CD8-positive, alpha-beta memory T cell (primary cell): ENCODE results near the gene SLC7A7. TPM values are rescaled to one million over a fixed set of nuclear protein-coding genes. Genes with fewer than 3 reads are reported as not detected.

Experiments
- CTCF ChIA-PET: fragments of 350-600 bp; sonication (Branson Sonifier 250); formaldehyde crosslinking; loops from one replicate; lab custom pipeline; 2021; ENCODE audit warnings: antibody characterized with exemption; lab: Charles Lee
- POLR2A ChIA-PET: fragments of 350-600 bp; sonication (Branson Sonifier 250); formaldehyde crosslinking; loops from one replicate; lab custom pipeline; 2021; ENCODE audit warnings: antibody characterized with exemption; lab: Charles Lee
- DNase-seq, 5 donors: peaks; one replicate each; pipeline versions ENCODE4 v3.0.0 to v3.0.0-alpha.2; 2020 to 2022; ENCODE audit warnings: mixed read lengths in 1 of 5
- H3K27ac ChIP-seq: one replicate; pipeline ENCODE4 v1.7.0; 2013; ENCODE audit warnings: low read depth, mild to moderate bottlenecking, low read length, moderate library complexity
- H3K27me3 ChIP-seq: 2 replicates; pipeline ENCODE4 v1.7.0; 2013; ENCODE audit warnings: low read length, mild to moderate bottlenecking; ENCODE audit not compliant: insufficient read depth, poor library complexity, severe bottlenecking
- H3K36me3 ChIP-seq: 2 replicates; pipeline ENCODE4 v1.7.0; 2013; ENCODE audit warnings: mild to moderate bottlenecking, low read length, moderate library complexity; ENCODE audit not compliant: insufficient read depth
- H3K4me1 ChIP-seq: 2 replicates; pipeline ENCODE4 v1.7.0; 2013; ENCODE audit warnings: mild to moderate bottlenecking, low read length, moderate library complexity; ENCODE audit not compliant: insufficient read depth
- H3K4me3 ChIP-seq: 2 replicates; pipeline ENCODE4 v1.7.0; 2013; ENCODE audit warnings: mild to moderate bottlenecking, low read length
- H3K9me3 ChIP-seq: 2 replicates; pipeline ENCODE4 v1.7.0; 2013; ENCODE audit warnings: mild to moderate bottlenecking, low read length
- H3K27ac Mint-ChIP-seq, 8 donors: one replicate each; pipeline ENCODE4 v1.8.0; 2020 to 2021; ENCODE audit warnings: mixed read lengths in 8 of 8, mild to moderate bottlenecking in 6 of 8, inconsistent platforms in 3 of 8, moderate library complexity in 3 of 8
- H3K27me3 Mint-ChIP-seq, 2 donors: one replicate each; pipeline ENCODE4 v1.8.0; 2020 to 2021; ENCODE audit warnings: mixed read lengths in 2 of 2, mild to moderate bottlenecking in 1 of 2, moderate library complexity in 1 of 2
- H3K36me3 Mint-ChIP-seq, 3 donors: one replicate each; pipeline ENCODE4 v1.8.0; 2020 to 2021; ENCODE audit warnings: mixed read lengths in 3 of 3, inconsistent platforms in 1 of 3, mild to moderate bottlenecking in 1 of 3
- H3K4me1 Mint-ChIP-seq, 3 donors: one replicate each; pipeline ENCODE4 v1.8.0; 2020 to 2021; ENCODE audit warnings: mixed read lengths in 3 of 3, inconsistent platforms in 1 of 3, mild to moderate bottlenecking in 1 of 3
- H3K4me3 Mint-ChIP-seq, 7 donors: one replicate each; pipeline ENCODE4 v1.8.0; 2020 to 2021; ENCODE audit warnings: mixed read lengths in 7 of 7, mild to moderate bottlenecking in 6 of 7, moderate library complexity in 4 of 7, inconsistent platforms in 2 of 7
- H3K9me3 Mint-ChIP-seq, 5 donors: one replicate each; pipeline ENCODE4 v1.8.0; 2020 to 2022; ENCODE audit warnings: mixed read lengths in 5 of 5, mild to moderate bottlenecking in 3 of 5, moderate library complexity in 2 of 5, inconsistent platforms in 1 of 5
- polyA plus RNA-seq: library from polyadenylated mRNA; unstranded; fragments of 300-500 nt; fragmentation: Illumina TruSeq; gene quantifications from one replicate; pipeline ENCODE4 v1.2.3, GENCODE V29; 2021
- total RNA-seq, 2 experiments: library from RNA; stranded (reverse); gene quantifications; one replicate each; pipeline ENCODE4 v1.2.3, GENCODE V29; 2021

The SLC7A7 gene
- total and polyA plus RNA-seq, 3 experiments from 2014 or later, result 0.70 to 0.75 TPM; not detected in 1

DNA sequence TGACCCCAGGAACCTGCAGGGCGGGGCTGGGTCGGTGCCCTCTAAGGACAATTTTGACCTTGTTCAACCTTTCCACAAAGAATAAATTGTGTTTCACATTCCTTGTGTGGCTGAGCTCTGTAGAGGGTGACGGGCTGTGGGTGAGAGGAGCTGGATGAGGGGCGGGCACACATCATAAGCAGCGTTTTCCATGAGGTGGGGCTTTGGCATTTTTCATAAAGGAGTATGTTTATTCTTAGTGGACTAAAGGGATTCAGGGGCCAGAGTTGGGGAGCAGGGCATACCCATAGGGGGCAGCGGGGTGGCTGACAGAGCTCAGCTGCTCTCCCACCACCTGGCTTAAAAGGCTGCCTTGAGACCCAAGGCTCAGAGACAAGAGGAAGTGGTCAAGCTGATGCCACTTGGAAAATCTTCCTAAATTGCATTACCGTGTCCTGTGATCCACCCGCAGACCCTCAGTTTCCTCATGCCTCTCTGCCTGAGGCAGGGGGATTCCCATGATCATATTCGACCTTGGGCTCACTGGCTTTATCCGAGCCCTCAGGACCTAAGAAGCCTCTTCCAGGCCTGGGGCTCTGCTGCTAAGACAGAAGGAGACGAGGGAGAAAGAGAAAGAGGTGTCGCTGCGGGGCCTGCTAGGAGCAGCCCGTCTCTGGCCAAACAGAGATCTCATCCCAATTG lies 32.6 kb upstream of the SLC7A7 start:
- POLR2A ChIA-PET, result no interaction called here
- Histone ChIP-seq H3K27ac (no peak overlapping the region), H3K36me3 (no peaks in the 10 kb centered on the region), H3K4me1 (peaks cover 2% of the 10 kb centered on the region), H3K9me3 (no peaks in the 10 kb centered on the region), H3K4me3 (no peak overlapping the region), H3K27me3 (no peaks in the 10 kb centered on the region)
- no peak for DNase-seq
- no peaks in the 10 kb centered on the region for H3K36me3 Mint-ChIP-seq
- CTCF ChIA-PET, result interaction anchor here (0.9 to 8.2 kb wide), 5 partner anchors 14 to 26 kb away, joined by 3 to 149 read pairs (median 3); no protein-coding TSS in a partner anchor
- peaks cover 0 to 1% (median under 1%) of the 10 kb centered on the region in 3 donors for H3K4me1 Mint-ChIP-seq
- no peaks in the 10 kb centered on the region for H3K9me3 Mint-ChIP-seq
- H3K4me3 Mint-ChIP-seq, result no peak overlapping the region
- H3K27ac Mint-ChIP-seq, result no peak overlapping the region
- H3K27me3 Mint-ChIP-seq, result peaks cover 15 to 31% of the 10 kb centered on the region in 2 donors

DNA sequence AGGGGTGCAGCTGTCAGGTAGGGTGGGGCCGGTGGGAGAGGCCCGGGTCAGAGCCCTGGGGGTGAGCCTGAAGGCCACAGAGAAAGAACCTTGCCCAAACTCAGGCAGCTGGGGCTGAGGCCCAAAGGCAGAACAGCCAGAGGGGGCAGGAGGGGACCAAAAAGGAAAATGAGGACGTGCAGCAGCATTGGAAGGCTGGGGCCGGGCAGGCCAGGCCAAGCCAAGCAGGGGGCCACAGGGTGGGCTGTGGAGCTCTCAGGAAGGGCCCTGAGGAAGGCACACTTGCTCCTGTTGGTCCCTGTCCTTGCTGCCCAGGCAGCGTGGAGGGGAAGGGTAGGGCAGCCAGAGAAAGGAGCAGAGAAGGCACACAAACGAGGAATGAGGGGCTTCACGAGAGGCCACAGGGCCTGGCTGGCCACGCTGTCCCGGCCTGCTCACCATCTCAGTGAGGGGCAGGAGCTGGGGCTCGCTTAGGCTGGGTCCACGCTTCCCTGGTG lies 31.6 kb upstream of the SLC7A7 start:
- ChIA-PET CTCF (interaction anchor here (0.9 to 1.3 kb wide), 2 partner anchors 15 to 24 kb away, joined by 3 read pairs; no protein-coding TSS in a partner anchor), POLR2A (interaction anchor here (0.5 kb wide), 1 partner anchor 23 kb away, joined by 3 read pairs; no protein-coding TSS in a partner anchor)
- Mint-ChIP-seq H3K9me3 (no peaks in the 10 kb centered on the region), H3K36me3 (no peaks in the 10 kb centered on the region), H3K27ac (no peak overlapping the region), H3K4me1 (no peaks in the 10 kb centered on the region), H3K27me3 (peaks cover 19 to 40% of the 10 kb centered on the region in 2 donors), H3K4me3 (no peak overlapping the region)
- no peaks in the 10 kb centered on the region for H3K36me3 ChIP-seq
- H3K9me3 ChIP-seq, result no peaks in the 10 kb centered on the region
- H3K27ac ChIP-seq, result no peak overlapping the region
- H3K4me3 ChIP-seq, result no peak overlapping the region
- no peaks in the 10 kb centered on the region for H3K27me3 ChIP-seq
- no peak for DNase-seq
- H3K4me1 ChIP-seq, result no peaks in the 10 kb centered on the region

GRCh38 chr14:22845821-22846625 lies 30.8 kb upstream of the SLC7A7 start:
- no peaks in the 10 kb centered on the region for H3K36me3 Mint-ChIP-seq
- no peak for DNase-seq
- no peak overlapping the region for H3K4me3 Mint-ChIP-seq
- H3K4me1 ChIP-seq, result no peaks in the 10 kb centered on the region
- POLR2A ChIA-PET, result interaction anchor here (0.5 kb wide), 1 partner anchor 22 kb away, joined by 3 read pairs; no protein-coding TSS in a partner anchor
- CTCF ChIA-PET, result interaction anchor here (1.3 to 1.5 kb wide), 2 partner anchors 8 to 23 kb away, joined by 3 to 4 read pairs; no protein-coding TSS in a partner anchor
- no peak overlapping the region for H3K4me3 ChIP-seq
- peaks cover 27 to 45% of the 10 kb centered on the region in 2 donors for H3K27me3 Mint-ChIP-seq
- H3K36me3 ChIP-seq, result no peaks in the 10 kb centered on the region
- no peaks in the 10 kb centered on the region for H3K9me3 ChIP-seq
- no peak overlapping the region for H3K27ac ChIP-seq
- H3K4me1 Mint-ChIP-seq, result no peaks in the 10 kb centered on the region
- H3K27me3 ChIP-seq, result no peaks in the 10 kb centered on the region
- H3K27ac Mint-ChIP-seq, result no peak overlapping the region
- H3K9me3 Mint-ChIP-seq, result no peaks in the 10 kb centered on the region

GRCh38 chr14:22845103-22845394 lies 29.8 kb upstream of the SLC7A7 start:
- Histone ChIP-seq H3K9me3 (no peaks in the 10 kb centered on the region), H3K27ac (no peak overlapping the region), H3K4me1 (no peaks in the 10 kb centered on the region), H3K27me3 (no peaks in the 10 kb centered on the region), H3K4me3 (no peak overlapping the region), H3K36me3 (no peaks in the 10 kb centered on the region)
- H3K4me3 Mint-ChIP-seq, result no peak overlapping the region
- H3K9me3 Mint-ChIP-seq, result no peaks in the 10 kb centered on the region
- peak in 1 of 5 donors; percentile 17 for DNase-seq
- no peaks in the 10 kb centered on the region for H3K4me1 Mint-ChIP-seq
- H3K27ac Mint-ChIP-seq, result peak overlapping the region in 1 of 8 donors; percentile 87
- H3K27me3 Mint-ChIP-seq, result peaks cover 35 to 49% of the 10 kb centered on the region in 2 donors
- no peaks in the 10 kb centered on the region for H3K36me3 Mint-ChIP-seq
- ChIA-PET POLR2A (no interaction called here), CTCF (interaction anchor here (1.2 to 1.5 kb wide), 3 partner anchors 8 to 10 kb away, joined by 3 to 5 read pairs (median 4); no protein-coding TSS in a partner anchor)

DNA sequence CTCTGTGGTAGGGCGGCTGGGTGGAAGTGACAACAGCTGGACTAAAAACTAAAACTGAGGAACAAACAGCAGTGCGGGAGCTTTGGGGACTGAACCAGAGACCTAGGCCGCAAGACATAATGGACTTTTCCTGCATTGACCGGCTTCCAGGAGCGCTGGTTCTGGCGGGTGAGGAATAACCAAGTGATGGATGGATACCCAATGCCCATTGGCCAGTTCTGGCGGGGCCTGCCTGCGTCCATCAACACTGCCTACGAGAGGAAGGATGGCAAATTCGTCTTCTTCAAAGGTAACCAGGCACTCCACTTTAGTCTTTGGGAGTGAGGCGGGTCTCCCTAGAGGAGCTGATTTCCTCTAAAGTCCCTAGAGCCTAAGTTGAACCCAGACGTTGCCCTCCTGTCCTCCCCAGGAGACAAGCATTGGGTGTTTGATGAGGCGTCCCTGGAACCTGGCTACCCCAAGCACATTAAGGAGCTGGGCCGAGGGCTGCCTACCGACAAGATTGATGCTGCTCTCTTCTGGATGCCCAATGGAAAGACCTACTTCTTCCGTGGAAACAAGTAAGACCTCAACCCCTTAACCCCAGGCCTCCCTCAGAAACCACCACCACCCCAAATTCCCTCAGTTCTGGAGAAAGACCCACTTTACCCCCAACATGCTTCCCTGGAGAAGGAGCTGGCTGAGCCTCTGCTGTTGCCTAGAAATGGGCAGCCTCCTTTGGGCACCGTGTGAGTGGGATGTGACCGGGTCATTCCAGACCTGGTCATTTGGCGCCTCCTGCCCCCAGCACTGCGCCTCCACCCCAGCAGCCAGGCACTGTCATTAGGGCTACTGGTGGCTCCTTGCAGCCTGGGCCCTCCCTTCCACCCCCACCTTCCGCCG lies 29.2 kb upstream of the SLC7A7 start:
- no peaks in the 10 kb centered on the region for H3K9me3 Mint-ChIP-seq
- peak overlapping the region in 1 of 8 donors; percentile 87 for H3K27ac Mint-ChIP-seq
- Histone ChIP-seq H3K27me3 (no peaks in the 10 kb centered on the region), H3K9me3 (no peaks in the 10 kb centered on the region), H3K4me3 (no peak overlapping the region), H3K4me1 (no peaks in the 10 kb centered on the region), H3K36me3 (no peaks in the 10 kb centered on the region), H3K27ac (no peak overlapping the region)
- ChIA-PET POLR2A (no interaction called here), CTCF (interaction anchor here (1.2 to 1.6 kb wide), 5 partner anchors 8 to 21 kb away, joined by 3 to 10 read pairs (median 5); no protein-coding TSS in a partner anchor)
- H3K27me3 Mint-ChIP-seq, result peaks cover 32 to 52% of the 10 kb centered on the region in 2 donors
- peak in 1 of 5 donors; percentile 42 for DNase-seq
- H3K4me1 Mint-ChIP-seq, result no peaks in the 10 kb centered on the region
- H3K4me3 Mint-ChIP-seq, result no peak overlapping the region
- H3K36me3 Mint-ChIP-seq, result no peaks in the 10 kb centered on the region

DNA sequence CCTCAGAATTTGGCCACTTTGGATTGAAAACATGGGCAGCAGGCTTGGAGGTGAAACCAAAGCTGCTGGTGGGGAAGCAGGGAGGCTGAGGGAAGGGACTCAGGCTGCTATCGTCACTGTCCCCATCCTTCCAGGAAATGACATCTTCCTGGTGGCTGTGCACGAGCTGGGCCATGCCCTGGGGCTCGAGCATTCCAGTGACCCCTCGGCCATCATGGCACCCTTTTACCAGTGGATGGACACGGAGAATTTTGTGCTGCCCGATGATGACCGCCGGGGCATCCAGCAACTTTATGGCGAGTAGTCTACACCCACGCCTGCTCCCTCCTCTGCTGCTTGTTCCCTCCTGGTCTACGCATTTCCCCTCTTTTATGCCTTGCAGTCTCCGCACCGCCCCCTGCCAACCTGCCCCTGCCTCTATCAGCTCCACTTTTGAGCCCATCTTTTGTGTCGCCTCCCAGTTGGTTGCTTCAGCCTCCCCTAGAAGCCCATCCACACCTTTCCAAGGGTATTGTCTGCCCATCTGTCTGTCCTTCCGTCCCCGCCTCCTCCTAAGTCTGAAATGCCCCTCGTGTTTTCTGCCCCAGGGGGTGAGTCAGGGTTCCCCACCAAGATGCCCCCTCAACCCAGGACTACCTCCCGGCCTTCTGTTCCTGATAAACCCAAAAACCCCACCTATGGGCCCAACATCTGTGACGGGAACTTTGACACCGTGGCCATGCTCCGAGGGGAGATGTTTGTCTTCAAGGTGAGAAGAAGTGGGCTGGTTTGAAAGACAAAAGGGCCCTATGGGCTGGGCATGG lies 28.1 kb upstream of the SLC7A7 start:
- Histone ChIP-seq H3K4me3 (no peak overlapping the region), H3K9me3 (no peaks in the 10 kb centered on the region), H3K27ac (no peak overlapping the region), H3K27me3 (no peaks in the 10 kb centered on the region), H3K4me1 (no peaks in the 10 kb centered on the region), H3K36me3 (no peaks in the 10 kb centered on the region)
- H3K4me1 Mint-ChIP-seq, result peaks cover 0 to 3% (median 2%) of the 10 kb centered on the region in 3 donors
- H3K9me3 Mint-ChIP-seq, result peaks cover 0 to 2% (median 0%) of the 10 kb centered on the region in 5 donors
- peak in 1 of 5 donors; percentile 13 for DNase-seq
- H3K27ac Mint-ChIP-seq, result peak overlapping the region in 1 of 8 donors; percentile 37
- ChIA-PET CTCF (interaction anchor here (0.9 to 1.6 kb wide), 5 partner anchors 10 to 273 kb away, joined by 3 to 10 read pairs (median 4); no protein-coding TSS in a partner anchor), POLR2A (no interaction called here)
- H3K27me3 Mint-ChIP-seq, result peaks cover 38 to 59% of the 10 kb centered on the region in 2 donors
- H3K4me3 Mint-ChIP-seq, result no peak overlapping the region
- peaks cover 0 to 4% (median 0%) of the 10 kb centered on the region in 3 donors for H3K36me3 Mint-ChIP-seq
